Adrenal gland (tissue), 12 donors: ENCODE results near the gene CPSF7. TPM values are rescaled to one million over a fixed set of nuclear protein-coding genes. Genes with fewer than 3 reads are reported as not detected.
A peak's percentile ranks its signal among the peaks of the same experiment; 100 is the strongest.

Source experiments
- DNase-seq, 7 donors: peaks; one replicate each; pipeline ENCODE4 v3.0.0-alpha.2; 2019 to 2020
- H3K27ac ChIP-seq, 5 donors: fragments of 200-600 bp; sonication (generic) in 4 of 5; 1 replicate in 3 of 5; 2 replicates in 2 of 5; pipeline versions ENCODE4 v1.5.1 to v1.8.0; 2016 to 2020; ENCODE audit warnings: mild to moderate bottlenecking in 1 of 5
- H3K27me3 ChIP-seq: fragments of 200-600 bp; 2 replicates; pipeline ENCODE4 v1.8.0; 2021
- H3K36me3 ChIP-seq, 2 donors: fragments of 200-600 bp; replicated peaks in 1 of 2; 1 replicate in 1 of 2; 2 replicates in 1 of 2; pipeline versions ENCODE4 v1.5.1 to v1.8.0; 2018 to 2022
- H3K4me1 ChIP-seq, 2 donors: fragments of 200-600 bp; replicated peaks in 1 of 2; 1 replicate in 1 of 2; 2 replicates in 1 of 2; pipeline versions ENCODE4 v1.5.1 to v1.8.0; 2018 to 2021
- H3K4me3 ChIP-seq, 4 donors: fragments of 200-600 bp; sonication (generic) in 3 of 4; one replicate each; pipeline ENCODE4 v1.5.1; 2016 to 2018
- H3K9me3 ChIP-seq, 3 donors: fragments of 200-600 bp; sonication (generic) in 1 of 3; replicated peaks in 1 of 3; 1 replicate in 2 of 3; 2 replicates in 1 of 3; pipeline versions ENCODE4 v1.5.1 to v1.8.0; 2016 to 2021
- CTCF ChIP-seq, 6 experiments: fragments of 450-650 bp in 4 of 6; fragments of 200-600 bp in 2 of 6; sonication (generic) in 1 of 6; IDR thresholded peaks; 1 replicate in 5 of 6; 2 replicates in 1 of 6; pipeline versions ENCODE4 v1.5.1 to v1.8.0; 2016 to 2021; ENCODE audit warnings: antibody characterized with exemption in 6 of 6, mild to moderate bottlenecking in 2 of 6, moderate library complexity in 1 of 6
- POLR2A ChIP-seq, 2 donors: fragments of 450-650 bp; IDR thresholded peaks; one replicate each; pipeline ENCODE4 v1.6.1; 2017; ENCODE audit warnings: antibody characterized with exemption in 2 of 2, mild to moderate bottlenecking in 2 of 2, moderate library complexity in 1 of 2
- WGBS, 4 donors: extraction: QIAGEN DNeasy Blood & Tissue Kit in 2 of 4; methylation state at CpG; one replicate each; pipeline versions ENCODE4 v1.1.5 to v1.1.7; 2013 to 2017; 5-methylcytosine and 5-hydroxymethylcytosine counted together
- intact Hi-C, 2 donors: fragments of 100-400 bp; cut with DNase I; formaldehyde crosslinking; loops; one replicate each; pipeline versions ENCODE4 v1.14.1 to v1.15.0; 2022 to 2023
- polyA plus RNA-seq, 3 donors: library from polyadenylated mRNA; stranded (reverse); fragments of 200-250 nt in 2 of 3; fragments of 350-450 nt in 1 of 3; fragmentation: Illumina TruSeq in 1 of 3; extraction: RNeasy Lipid Tissue Mini Kit (QIAGEN cat#74804) in 1 of 3; gene quantifications; one replicate each; pipeline ENCODE4 v1.2.3, GENCODE V29; 2013 to 2014
- total RNA-seq, 9 donors: library from RNA; depleted of rRNA in 4 of 9; stranded (reverse); fragments of >200 nt in 4 of 9; fragments of 120-200 nt in 1 of 9; fragmentation: NEBNext Ultra II Directional in 1 of 9; extraction: Animal tissue kit (Norgen Biotek cat#: 25700) in 1 of 9; gene quantifications; one replicate each; pipeline versions ENCODE4 v1.1.0 to v1.2.4, GENCODE V29; 2013 to 2023
- donor health status: healthy with polysubstance abuse.
- donor health status: Bipolar disorder and iron deficiency.
- donor health status: DM: yes; HTN: yes; CAD: no.
- donor health status: DM: no; HTN: no; CAD: no.
- donor health status: DM: no; HTN: no; CAD: no.
- donor health status: DM: yes; HTN: yes; CAD: no.

Gene CPSF7
- total and polyA plus RNA-seq, 12 donors = 24.6 to 93.5 (median 71.9) TPM

GRCh38 chr11:61404103-61404502, 25.7 kb downstream of the CPSF7 start:
- Histone ChIP-seq H3K27ac (no peak overlapping the region), H3K36me3 (peaks cover 0 to 68% of the 10 kb centered on the region in 2 donors), H3K4me3 (no peak overlapping the region), H3K9me3 (no peaks in the 10 kb centered on the region), H3K27me3 (no peaks in the 10 kb centered on the region), H3K4me1 (peaks cover 0 to 20% of the 10 kb centered on the region in 2 donors)
- intact Hi-C loops = no loop called here
- WGBS, 4 donors = 69 to 88% (median 81%) methylated on average over 5 of the region's 5 CpGs
- no peak for DNase-seq
- TF ChIP-seq POLR2A (IDR thresholded peaks at IDR 0.05) = no peak
- no peak for TF ChIP-seq CTCF (IDR thresholded peaks at IDR 0.05)

- peaks cover 0 to 66% of the 10 kb centered on the region in 2 donors for H3K36me3 ChIP-seq
- 100% methylated on average over 1 of the region's 1 CpG for WGBS, 4 donors
- TF ChIP-seq CTCF (IDR thresholded peaks at IDR 0.05) = no peak
- TF ChIP-seq POLR2A (IDR thresholded peaks at IDR 0.05) = no peak
- H3K9me3 ChIP-seq = no peaks in the 10 kb centered on the region
- H3K27ac ChIP-seq = peak overlapping the region in 1 of 5 donors; percentile 8
- DNase-seq = no peak
- H3K4me3 ChIP-seq = no peak overlapping the region
- H3K27me3 ChIP-seq = no peaks in the 10 kb centered on the region
- intact Hi-C loops = no loop called here
- peaks cover 0 to 20% of the 10 kb centered on the region in 2 donors for H3K4me1 ChIP-seq
These were observed 26.1 kb downstream of the CPSF7 start for GRCh38 chr11:61403658-61404057.

- WGBS, 4 donors = 94 to 96% (median 94%) methylated on average over 2 of the region's 2 CpGs
- no peak for DNase-seq
- intact Hi-C loops = no loop called here
- Histone ChIP-seq H3K27me3 (no peaks in the 10 kb centered on the region), H3K36me3 (peaks cover 0 to 57% of the 10 kb centered on the region in 2 donors), H3K4me3 (no peak overlapping the region), H3K4me1 (peaks cover 0 to 20% of the 10 kb centered on the region in 2 donors), H3K9me3 (no peaks in the 10 kb centered on the region), H3K27ac (no peak overlapping the region)
- no peak for TF ChIP-seq CTCF (IDR thresholded peaks at IDR 0.05)
- no peak for TF ChIP-seq POLR2A (IDR thresholded peaks at IDR 0.05)
These were observed 28.2 kb downstream of the CPSF7 start for GRCh38 chr11:61401573-61401972.

- peaks cover 0 to 53% of the 10 kb centered on the region in 2 donors for H3K36me3 ChIP-seq
- H3K27me3 ChIP-seq = no peaks in the 10 kb centered on the region
- H3K9me3 ChIP-seq = no peaks in the 10 kb centered on the region
- no peak overlapping the region for H3K4me3 ChIP-seq
- TF ChIP-seq POLR2A (IDR thresholded peaks at IDR 0.05) (no peak), CTCF (IDR thresholded peaks at IDR 0.05) (no peak)
- H3K27ac ChIP-seq = no peak overlapping the region
- peaks cover 0 to 20% of the 10 kb centered on the region in 2 donors for H3K4me1 ChIP-seq
- intact Hi-C loops = no loop called here
- WGBS, 4 donors = 91 to 100% (median 93%) methylated on average over 1 to 2 of the region's 2 CpGs
- no peak for DNase-seq
These were observed 28.6 kb downstream of the CPSF7 start for GRCh38 chr11:61401173-61401572.
